Measurements from ENCODE around the gene UBA6. TPM values are rescaled to one million over a fixed set of nuclear protein-coding genes. Genes with fewer than 3 reads are reported as not detected.

Gene UBA6
- polyA plus RNA-seq, 1 experiment = 119 TPM

- ChIA-PET CTCF (no interaction called here), POLR2A (no interaction called here)
Observed at GRCh38 chr4:67581208-67581857, 119.6 kb downstream of the UBA6 start.

GRCh38 chr4:67580577-67580976 is 120.4 kb downstream of the UBA6 start:
- no peak for DNase-seq (ENCODE audit: low read depth, low spot score)
- no peak for TF ChIP-seq CTCF (IDR thresholded peaks at IDR 0.05; ENCODE audit: low read depth, low read length)
- no peak overlapping the region for H3K4me3 ChIP-seq (ENCODE audit: low read depth, low read length)
- ChIA-PET POLR2A (no interaction called here), CTCF (no interaction called here)
- H3K9me3 ChIP-seq (ENCODE audit: control insufficient read depth, insufficient read depth, low read length) = no peaks in the 10 kb centered on the region
- no peaks in the 10 kb centered on the region for H3K27me3 ChIP-seq (ENCODE audit: control insufficient read depth, insufficient read depth, low read length)
- H3K27ac ChIP-seq (ENCODE audit: low read depth, low read length) = no peak overlapping the region

More at GRCh38 chr4:67581208-67581857, 119.6 kb downstream of the UBA6 start:
- Histone ChIP-seq H3K9me3 (ENCODE audit: control insufficient read depth, insufficient read depth, low read length) (no peaks in the 10 kb centered on the region), H3K4me3 (ENCODE audit: low read depth, low read length) (no peak overlapping the region), H3K27ac (ENCODE audit: low read depth, low read length) (no peak overlapping the region), H3K27me3 (ENCODE audit: control insufficient read depth, insufficient read depth, low read length) (no peaks in the 10 kb centered on the region)
- no peak for DNase-seq (ENCODE audit: low read depth, low spot score)
- no peak for TF ChIP-seq CTCF (IDR thresholded peaks at IDR 0.05; ENCODE audit: low read depth, low read length)

GRCh38 chr4:67576538-67576937 is 124.4 kb downstream of the UBA6 start:
- no peak for TF ChIP-seq CTCF (IDR thresholded peaks at IDR 0.05; ENCODE audit: low read depth, low read length)
- Histone ChIP-seq H3K27me3 (ENCODE audit: control insufficient read depth, insufficient read depth, low read length) (no peaks in the 10 kb centered on the region), H3K4me3 (ENCODE audit: low read depth, low read length) (no peak overlapping the region), H3K27ac (ENCODE audit: low read depth, low read length) (no peak overlapping the region), H3K9me3 (ENCODE audit: control insufficient read depth, insufficient read depth, low read length) (no peaks in the 10 kb centered on the region)
- ChIA-PET POLR2A (no interaction called here), CTCF (no interaction called here)
- no peak for DNase-seq (ENCODE audit: low read depth, low spot score)

GRCh38 chr4:67576059-67576466 is 124.9 kb downstream of the UBA6 start:
- DNase-seq (ENCODE audit: low read depth, low spot score) = no peak
- Histone ChIP-seq H3K4me3 (ENCODE audit: low read depth, low read length) (no peak overlapping the region), H3K9me3 (ENCODE audit: control insufficient read depth, insufficient read depth, low read length) (no peaks in the 10 kb centered on the region), H3K27ac (ENCODE audit: low read depth, low read length) (no peak overlapping the region), H3K27me3 (ENCODE audit: control insufficient read depth, insufficient read depth, low read length) (no peaks in the 10 kb centered on the region)
- POLR2A ChIA-PET = no interaction called here
- CTCF ChIA-PET = no interaction called here
- no peak for TF ChIP-seq CTCF (IDR thresholded peaks at IDR 0.05; ENCODE audit: low read depth, low read length)

GRCh38 chr4:67575232-67576058 is 125.5 kb downstream of the UBA6 start:
- Histone ChIP-seq H3K27me3 (ENCODE audit: control insufficient read depth, insufficient read depth, low read length) (no peaks in the 10 kb centered on the region), H3K9me3 (ENCODE audit: control insufficient read depth, insufficient read depth, low read length) (no peaks in the 10 kb centered on the region), H3K4me3 (ENCODE audit: low read depth, low read length) (no peak overlapping the region), H3K27ac (ENCODE audit: low read depth, low read length) (no peak overlapping the region)
- ChIA-PET CTCF (no interaction called here), POLR2A (no interaction called here)
- DNase-seq (ENCODE audit: low read depth, low spot score) = no peak
- TF ChIP-seq CTCF (IDR thresholded peaks at IDR 0.05; ENCODE audit: low read depth, low read length) = no peak

Data from AG04450 (cell line).